HepG2 (cell line): ENCODE data around the gene STARD10. TPM values are rescaled to one million over a fixed set of nuclear protein-coding genes. Genes with fewer than 3 reads are reported as not detected.
A peak's percentile ranks its signal among the peaks of the same experiment; 100 is the strongest.

ENCODE experiments used
- ARHGAP35 ChIP-seq: sonication (generic); formaldehyde crosslinking; IDR thresholded peaks from 2 replicates; pipeline ENCODE4 v1.9.0; 2022; ENCODE audit warnings: mild to moderate bottlenecking, inconsistent platforms, moderate library complexity, missing genetic modification reagents, borderline replicate concordance
- ELF1 ChIP-seq: sonication (generic); formaldehyde crosslinking; IDR thresholded peaks from 2 replicates; pipeline ENCODE4 v1.4.0; 2020; ENCODE audit warnings: missing genetic modification reagents
- FOXA3 ChIP-seq: IDR thresholded peaks from 2 replicates; pipeline ENCODE4 v1.6.1; 2016; ENCODE audit warnings: missing genetic modification reagents, missing compliant biosample characterization
- GMEB1 ChIP-seq: sonication (generic); formaldehyde crosslinking; IDR thresholded peaks from 2 replicates; pipeline ENCODE4 v1.5.1; 2020; ENCODE audit warnings: missing genetic modification reagents, mild to moderate bottlenecking, borderline replicate concordance
- ISX ChIP-seq: sonication (generic); formaldehyde crosslinking; conservative IDR thresholded peaks from 2 replicates; pipeline ENCODE4 v1.5.0; 2020; ENCODE audit warnings: missing genetic modification reagents
- LBX2 ChIP-seq: sonication (generic); formaldehyde crosslinking; IDR thresholded peaks from 2 replicates; pipeline ENCODE4 v1.5.0; 2020; ENCODE audit warnings: missing genetic modification reagents, mild to moderate bottlenecking, borderline replicate concordance
- POGK ChIP-seq: sonication (generic); formaldehyde crosslinking; conservative IDR thresholded peaks from 2 replicates; pipeline ENCODE4 v1.8.0; 2022; ENCODE audit warnings: mild to moderate bottlenecking, moderate library complexity, missing genetic modification reagents
- SMC3 ChIP-seq: IDR thresholded peaks from 2 replicates; pipeline ENCODE4 v1.6.1; 2011; ENCODE audit warnings: low read length, improper control_type of control experiment
- SP2 ChIP-seq: sonication (generic); formaldehyde crosslinking; IDR thresholded peaks from 2 replicates; pipeline ENCODE4 v1.5.1; 2020; ENCODE audit warnings: mild to moderate bottlenecking, missing genetic modification reagents
- TEF ChIP-seq: sonication (generic); formaldehyde crosslinking; IDR thresholded peaks from 2 replicates; pipeline ENCODE4 v1.5.0; 2020; ENCODE audit warnings: missing genetic modification reagents
- UBTF ChIP-seq: sonication (generic); formaldehyde crosslinking; IDR thresholded peaks from 2 replicates; pipeline ENCODE4 v1.4.0; 2020; ENCODE audit warnings: mild to moderate bottlenecking, missing genetic modification reagents
- USF2 ChIP-seq, 2 experiments: sonication (generic) in 1 of 2; formaldehyde crosslinking in 1 of 2; IDR thresholded peaks; 2 replicates each; pipeline versions ENCODE4 v1.5.1 to v1.6.1; 2011 to 2020; ENCODE audit warnings: borderline replicate concordance in 1 of 2, low read depth in 1 of 2, low read length in 1 of 2, mild to moderate bottlenecking in 1 of 2, missing genetic modification reagents in 1 of 2, moderate library complexity in 1 of 2
- ZMYM4 ChIP-seq: sonication (generic); formaldehyde crosslinking; IDR thresholded peaks from 2 replicates; pipeline ENCODE4 v1.8.1; 2023; ENCODE audit warnings: mild to moderate bottlenecking, missing genetic modification reagents
- ZNF484 ChIP-seq: sonication (generic); formaldehyde crosslinking; IDR thresholded peaks from 2 replicates; pipeline ENCODE4 v1.5.1; 2020; ENCODE audit warnings: mild to moderate bottlenecking, low read depth, missing genetic modification reagents, borderline replicate concordance
- ZNF782 ChIP-seq: sonication (generic); formaldehyde crosslinking; IDR thresholded peaks from 2 replicates; pipeline ENCODE4 v1.4.0; 2020; ENCODE audit warnings: missing genetic modification reagents, mild to moderate bottlenecking, borderline replicate concordance
- ZNF879 ChIP-seq: sonication (generic); formaldehyde crosslinking; IDR thresholded peaks from 2 replicates; pipeline ENCODE4 v1.8.1; 2023; ENCODE audit warnings: missing genetic modification reagents
- ZXDC ChIP-seq: sonication (generic); formaldehyde crosslinking; IDR thresholded peaks from 2 replicates; pipeline ENCODE4 v1.5.0; 2020; ENCODE audit warnings: mild to moderate bottlenecking, missing genetic modification reagents
- polyA plus RNA-seq, 8 experiments: library from polyadenylated mRNA; depleted of rRNA in 3 of 8; stranded (reverse) in 7 of 8; unstranded in 1 of 8; fragments of >200 nt; fragmentation: Illumina TruSeq in 4 of 8; extraction: Trizol in 4 of 8; gene quantifications; 2 replicates each; pipeline versions ENCODE4 v1.2.1 to v1.2.3, GENCODE V29; 2011 to 2016; ENCODE audit warnings: low read depth in 4 of 8, missing spikeins in 1 of 8, mixed read lengths in 1 of 8; ENCODE audit not compliant: insufficient read depth in 1 of 8
- total RNA-seq, 5 experiments: library from RNA; depleted of rRNA; stranded (reverse); fragments of >200 nt; fragmentation: Illumina TruSeq; extraction: Trizol; gene quantifications; 2 replicates each; pipeline ENCODE4 v1.2.3, GENCODE V29; 2016; ENCODE audit warnings: low read depth in 1 of 5

STARD10 gene
- total and polyA plus RNA-seq, 2 of the 13 experiments (the other 11 are each of a cell fraction or from before 2014, with no cell fraction given): 260 to 341 TPM

GRCh38 chr11:72750086-72750485 is 43.8 kb downstream of the STARD10 start (continued):
- no peak; the same call in 1 of the 2 replicates for TF ChIP-seq UBTF (CRISPR knock-in tag)
- TF ChIP-seq ELF1 (CRISPR knock-in tag): no peak
- 0 out of 2 replicates have a peak, but pooled peaks have one; percentile 27 for TF ChIP-seq FOXA3 (CRISPR knock-in tag)
- TF ChIP-seq ZNF782: no peak
- TF ChIP-seq SP2 (CRISPR knock-in tag): no peak
- peak; percentile 35; the same call in 1 of the 2 replicates for TF ChIP-seq ZMYM4 (CRISPR knock-in tag)
- TF ChIP-seq TEF (CRISPR knock-in tag): no peak
- TF ChIP-seq ZNF879 (CRISPR knock-in tag): no peak
- no peak for TF ChIP-seq USF2 (IDR thresholded peaks at IDR 0.05; ENCODE audit: low read depth, low read length)
- TF ChIP-seq USF2 (CRISPR knock-in tag; IDR thresholded peaks at IDR 0.05; ENCODE audit: borderline replicate concordance): no peak
- TF ChIP-seq ISX (CRISPR knock-in tag): no peak
- no peak for TF ChIP-seq LBX2
- no peak for TF ChIP-seq ZNF484 (CRISPR knock-in tag)
- TF ChIP-seq GMEB1 (CRISPR knock-in tag): no peak
- no peak for TF ChIP-seq ARHGAP35 (CRISPR knock-in tag)
- no peak for TF ChIP-seq ZXDC (CRISPR knock-in tag)
- no peak for TF ChIP-seq SMC3
- TF ChIP-seq POGK (CRISPR knock-in tag): no peak
